GM18508 (cell line): ENCODE data around the gene NBR1.
"Not testable (repeated sequence)": the region's sequence is repeated elsewhere in the genome, so short reads cannot be mapped to it uniquely, and the experiment has no call there.

Experiments used
- ATAC-seq: cut with Tn5 transposase; IDR thresholded peaks from one replicate; pipeline ENCODE4 v1.9.1; 2021; ENCODE audit warnings: moderate number of reproducible peaks; ENCODE audit not compliant: insufficient read depth, unreplicated experiment

Gene NBR1

GRCh38 chr17:43151880-43152456 is 19.0 kb upstream of the NBR1 start:
- ATAC-seq: no peak

GRCh38 chr17:43153197-43153835 is 17.7 kb upstream of the NBR1 start:
- not testable (repeated sequence) for ATAC-seq

- no peak for ATAC-seq
Measured at GRCh38 chr17:43155666-43156065, 15.3 kb upstream of the NBR1 start.

- not testable (repeated sequence) for ATAC-seq
Measured at GRCh38 chr17:43159232-43159631, 11.8 kb upstream of the NBR1 start.

GRCh38 chr17:43159957-43160356 is 11.1 kb upstream of the NBR1 start:
- ATAC-seq: not testable (repeated sequence)

- not testable (repeated sequence) for ATAC-seq
Measured at GRCh38 chr17:43165971-43166370, 5.0 kb upstream of the NBR1 start.

GRCh38 chr17:43169561-43170139 is 1.4 kb upstream of the NBR1 start:
- peak; percentile 4 for ATAC-seq

- peak; percentile 66 for ATAC-seq
Measured at GRCh38 chr17:43170140-43170765, 761 bp upstream of the NBR1 start.

- ATAC-seq: no peak
Measured at GRCh38 chr17:43171586-43172487, 823 bp downstream of the NBR1 start.

GRCh38 chr17:43175213-43176118 is 4.5 kb downstream of the NBR1 start:
- ATAC-seq: no peak

- no peak for ATAC-seq
Measured at GRCh38 chr17:43176119-43176570, 5.1 kb downstream of the NBR1 start.

- no peak for ATAC-seq
Measured at GRCh38 chr17:43183921-43184320, 12.9 kb downstream of the NBR1 start.

- not testable (repeated sequence) for ATAC-seq
Measured at GRCh38 chr17:43186656-43187055, 15.6 kb downstream of the NBR1 start.

GRCh38 chr17:43193251-43193650 is 22.2 kb downstream of the NBR1 start:
- no peak for ATAC-seq

- ATAC-seq: no peak
Measured at GRCh38 chr17:43199633-43200032, 28.6 kb downstream of the NBR1 start.

- no peak for ATAC-seq
Measured at GRCh38 chr17:43200127-43200526, 29.1 kb downstream of the NBR1 start.

- not testable (repeated sequence) for ATAC-seq
Measured at GRCh38 chr17:43203013-43203412, 32.0 kb downstream of the NBR1 start.

GRCh38 chr17:43210576-43210975 is 39.6 kb downstream of the NBR1 start:
- no peak for ATAC-seq

- ATAC-seq: no peak
Measured at GRCh38 chr17:43211123-43211479, 40.1 kb downstream of the NBR1 start.
